A673 (cell line): Measurements from ENCODE around the gene SNRPA.

ENCODE experiments used
- CTCF ChIP-seq: fragments of 300-800, 200-600 bp; sonication (generic); conservative IDR thresholded peaks from 2 replicates; pipeline ENCODE4 v1.5.1; 2017; ENCODE audit warnings: low read depth, mild to moderate bottlenecking, antibody characterized with exemption, low read length, moderate library complexity, mixed read lengths
- EZH2 ChIP-seq: fragments of 200-600 bp; sonication (generic); IDR thresholded peaks from 2 replicates; pipeline ENCODE4 v1.6.1; 2017; ENCODE audit warnings: borderline replicate concordance, low read depth, mild to moderate bottlenecking, mixed read lengths, antibody characterized with exemption, low read length; ENCODE audit not compliant: poor library complexity, severe bottlenecking

- TF ChIP-seq CTCF: no peak
- no peak for TF ChIP-seq EZH2
Observed at GRCh38 chr19:40721936-40722661, 28.9 kb upstream of the SNRPA start.
